ENCODE measurements around the gene PFN2.

DNA sequence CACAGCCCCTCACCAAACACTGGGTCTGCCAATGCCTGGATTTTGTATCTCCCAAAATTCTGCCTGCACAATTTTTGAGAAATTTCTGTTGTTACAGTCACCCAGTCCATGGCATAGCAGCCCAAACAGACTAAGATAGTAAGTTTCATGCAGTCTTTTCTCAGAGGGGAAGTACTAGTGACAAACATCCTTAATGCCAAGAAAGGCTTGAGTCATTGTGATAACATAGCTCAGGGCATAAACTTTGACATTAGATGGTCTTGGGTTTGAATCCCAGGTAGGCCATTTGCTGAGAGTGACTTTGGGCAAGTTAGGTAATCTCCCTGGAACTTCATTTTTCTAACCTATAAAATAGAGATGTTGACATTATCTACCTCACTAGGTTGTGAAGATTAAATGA is 36.1 kb upstream of the PFN2 start:
- TF ChIP-seq, protein P1, sequence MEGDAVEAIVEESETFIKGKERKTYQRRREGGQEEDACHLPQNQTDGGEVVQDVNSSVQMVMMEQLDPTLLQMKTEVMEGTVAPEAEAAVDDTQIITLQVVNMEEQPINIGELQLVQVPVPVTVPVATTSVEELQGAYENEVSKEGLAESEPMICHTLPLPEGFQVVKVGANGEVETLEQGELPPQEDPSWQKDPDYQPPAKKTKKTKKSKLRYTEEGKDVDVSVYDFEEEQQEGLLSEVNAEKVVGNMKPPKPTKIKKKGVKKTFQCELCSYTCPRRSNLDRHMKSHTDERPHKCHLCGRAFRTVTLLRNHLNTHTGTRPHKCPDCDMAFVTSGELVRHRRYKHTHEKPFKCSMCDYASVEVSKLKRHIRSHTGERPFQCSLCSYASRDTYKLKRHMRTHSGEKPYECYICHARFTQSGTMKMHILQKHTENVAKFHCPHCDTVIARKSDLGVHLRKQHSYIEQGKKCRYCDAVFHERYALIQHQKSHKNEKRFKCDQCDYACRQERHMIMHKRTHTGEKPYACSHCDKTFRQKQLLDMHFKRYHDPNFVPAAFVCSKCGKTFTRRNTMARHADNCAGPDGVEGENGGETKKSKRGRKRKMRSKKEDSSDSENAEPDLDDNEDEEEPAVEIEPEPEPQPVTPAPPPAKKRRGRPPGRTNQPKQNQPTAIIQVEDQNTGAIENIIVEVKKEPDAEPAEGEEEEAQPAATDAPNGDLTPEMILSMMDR (IDR thresholded peaks at IDR 0.05 in 4 of 5, conservative IDR thresholded peaks at IDR 0.05 in 1 of 5) = no peak
- TF ChIP-seq POLR2A (IDR thresholded peaks at IDR 0.05) = no peak

Data from gastrocnemius medialis (tissue), 4 donors.